ENCODE results near the gene ZNF786.
A peak's percentile ranks its signal among the peaks of the same experiment; 100 is the strongest.
"Not testable (repeated sequence)": the region's sequence is repeated elsewhere in the genome, so short reads cannot be mapped to it uniquely, and the experiment has no call there.

Gene ZNF786, protein sequence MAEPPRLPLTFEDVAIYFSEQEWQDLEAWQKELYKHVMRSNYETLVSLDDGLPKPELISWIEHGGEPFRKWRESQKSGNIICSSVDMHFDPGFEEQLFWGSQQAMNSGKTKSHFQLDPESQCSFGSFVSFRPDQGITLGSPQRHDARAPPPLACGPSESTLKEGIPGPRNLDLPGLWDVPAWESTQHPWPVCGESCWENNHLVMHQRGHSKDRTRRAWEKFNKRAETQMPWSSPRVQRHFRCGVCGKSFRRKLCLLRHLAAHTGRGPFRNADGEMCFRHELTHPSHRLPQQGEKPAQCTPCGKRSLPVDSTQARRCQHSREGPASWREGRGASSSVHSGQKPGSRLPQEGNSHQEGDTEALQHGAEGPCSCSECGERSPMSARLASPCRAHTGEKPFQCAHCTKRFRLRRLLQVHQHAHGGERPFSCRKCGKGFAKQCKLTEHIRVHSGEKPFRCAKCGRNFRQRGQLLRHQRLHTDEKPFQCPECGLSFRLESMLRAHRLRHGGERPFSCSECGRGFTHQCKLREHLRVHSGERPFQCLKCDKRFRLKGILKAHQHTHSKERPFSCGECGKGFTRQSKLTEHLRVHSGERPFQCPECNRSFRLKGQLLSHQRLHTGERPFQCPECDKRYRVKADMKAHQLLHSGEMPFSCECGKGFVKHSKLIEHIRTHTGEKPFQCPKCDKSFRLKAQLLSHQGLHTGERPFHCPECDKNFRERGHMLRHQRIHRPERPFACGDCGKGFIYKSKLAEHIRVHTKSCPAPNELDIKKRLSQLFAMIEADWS

GRCh38 chr7:149090397-149091195 is at the start of gene ZNF786:
TSS of gene ZNF786 (minus strand) at chr7:149090718. CDS start at chr7:149090640, 78 bp downstream.
- peak; percentile 92 to 94 for DNase-seq

GRCh38 chr7:149136118-149136517 is 45.6 kb upstream of the ZNF786 start:
- DNase-seq = no peak

- no peak for DNase-seq
Observed at GRCh38 chr7:149133028-149133710, 42.7 kb upstream of the ZNF786 start.

GRCh38 chr7:149130572-149131198 is 40.2 kb upstream of the ZNF786 start:
- DNase-seq = no peak

GRCh38 chr7:149126662-149127266 is 36.2 kb upstream of the ZNF786 start:
- peak; percentile 44 to 57 for DNase-seq

DNA sequence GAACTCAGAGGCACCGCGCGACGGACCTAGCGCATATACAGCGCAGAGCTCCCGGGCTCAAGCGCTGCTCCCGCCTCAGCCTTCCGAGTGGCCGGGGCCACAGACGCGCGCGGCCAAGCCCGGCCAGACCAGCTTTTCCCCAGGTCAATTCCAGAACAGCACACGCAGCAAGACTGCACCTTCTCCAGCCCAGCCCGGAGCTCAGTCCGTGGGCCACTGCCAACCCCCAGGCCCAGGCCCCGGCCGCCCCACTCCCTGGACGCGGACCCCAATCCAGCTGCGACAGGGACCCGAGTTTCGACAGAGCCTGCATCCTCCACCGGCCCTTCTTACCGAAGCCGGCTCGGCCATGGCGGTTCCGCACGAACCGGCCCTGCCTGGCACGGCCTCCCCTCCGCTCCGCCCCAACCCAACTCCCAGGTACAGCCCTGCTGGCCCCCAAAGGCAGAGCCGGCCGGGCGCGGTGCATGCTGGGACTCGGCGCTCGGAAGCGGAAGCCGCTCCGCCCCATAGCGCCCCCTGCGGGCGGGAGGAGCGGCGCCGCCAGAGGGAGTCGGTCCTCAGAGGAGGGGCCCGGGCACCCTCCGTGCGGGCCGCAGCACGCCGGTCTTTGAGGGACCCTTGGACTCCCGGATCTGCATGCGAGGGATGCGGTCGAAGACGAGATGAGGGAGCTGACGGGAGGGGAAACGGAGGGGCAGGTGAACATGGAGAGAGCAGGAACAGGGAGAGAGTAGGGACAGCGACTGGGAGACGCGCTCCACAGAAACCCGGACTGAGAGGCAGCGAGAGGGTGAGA is 35.5 kb upstream of the ZNF786 start, which contains the start of gene ZNF425:
ZNF425 (minus strand) TSS at position 462 of the 799 bp plus-strand sequence; CDS start at position 351, 111 bp downstream.
- peak; percentile 88 to 89 for DNase-seq

- DNase-seq = no peak
Observed at GRCh38 chr7:149125189-149125862, 34.8 kb upstream of the ZNF786 start.

DNA sequence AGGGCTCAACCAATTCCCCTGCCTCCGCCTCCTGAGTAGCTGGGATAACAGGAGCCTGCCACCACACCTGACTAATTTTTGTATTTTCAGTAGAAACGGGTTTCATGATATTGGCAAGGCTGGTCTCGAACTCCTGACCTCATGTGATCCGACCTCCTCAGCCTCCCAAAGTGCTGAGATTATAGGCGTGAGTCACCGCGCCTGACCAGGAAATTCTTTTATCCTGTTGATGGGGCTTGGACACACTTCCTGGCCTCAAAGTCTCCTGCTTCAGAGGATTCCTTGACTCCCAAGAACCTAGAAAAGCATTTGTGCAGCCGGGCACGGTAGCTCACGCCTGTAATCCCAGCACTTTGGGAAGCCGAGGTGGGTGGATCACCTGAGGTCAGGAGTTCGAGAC is 19.5 kb upstream of the ZNF786 start:
- DNase-seq = no peak

DNA sequence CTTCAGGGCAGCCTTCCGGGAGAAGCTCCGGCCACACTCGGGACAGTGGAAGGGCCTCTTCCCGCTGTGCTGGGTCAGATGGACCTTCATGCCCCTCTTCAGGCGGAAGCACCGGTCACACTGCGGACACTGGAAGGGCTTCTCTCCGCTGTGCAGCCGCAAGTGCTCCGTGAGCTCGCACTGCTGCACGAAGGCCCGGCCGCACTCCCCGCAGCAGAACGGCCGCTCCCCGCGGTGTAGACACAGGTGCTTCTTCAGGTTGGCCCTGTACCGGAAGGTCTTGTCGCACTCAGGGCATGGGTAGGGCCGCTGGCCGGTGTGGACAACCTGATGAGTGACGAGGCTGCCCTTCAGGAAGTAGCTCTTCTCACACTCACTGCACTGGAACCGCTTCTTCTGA is 14.2 kb upstream of the ZNF786 start:
- no peak for DNase-seq

GRCh38 chr7:149104214-149104613 is 13.7 kb upstream of the ZNF786 start:
- no peak for DNase-seq

- no peak for DNase-seq
Observed at GRCh38 chr7:149103424-149103823, 12.9 kb upstream of the ZNF786 start.

DNA sequence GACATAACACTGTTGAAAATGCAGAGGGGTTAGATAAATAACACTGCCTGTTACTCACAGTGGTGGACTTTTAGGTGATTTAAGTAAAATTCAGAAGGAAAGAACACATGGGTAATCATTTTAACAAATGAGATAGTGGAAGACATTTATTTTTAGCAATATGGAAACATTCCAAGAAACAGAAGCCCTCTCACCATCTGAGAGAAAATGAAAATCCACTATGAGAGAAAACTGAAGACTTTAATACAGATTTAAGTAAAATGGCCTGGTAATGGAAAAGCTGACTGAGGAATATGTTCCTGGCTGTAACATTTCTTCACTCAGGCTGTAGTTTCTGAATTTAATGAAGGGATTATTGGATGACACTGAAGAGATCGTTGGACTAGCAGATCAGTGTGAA is 12.1 kb upstream of the ZNF786 start:
- DNase-seq = no peak

GRCh38 chr7:149100821-149101220 is 10.3 kb upstream of the ZNF786 start:
- no peak for DNase-seq

DNA sequence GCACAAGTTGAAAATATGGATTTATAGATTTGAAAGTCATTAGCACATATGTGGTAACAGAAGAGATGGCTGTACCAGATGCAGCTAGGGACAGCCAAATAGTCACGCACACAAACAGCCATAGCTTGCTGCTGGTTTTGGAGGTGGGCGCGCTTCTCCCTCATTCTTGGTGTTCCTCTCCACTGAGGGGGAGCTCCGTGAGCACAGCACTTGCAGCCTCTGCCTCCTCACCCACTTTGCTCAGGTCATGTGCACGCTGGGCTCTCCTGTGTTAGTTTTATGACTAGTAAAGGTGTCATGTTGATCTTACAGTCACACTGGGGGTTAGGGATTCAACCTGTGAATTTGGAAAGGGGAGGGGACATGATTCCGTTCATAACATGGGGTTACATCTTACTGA is 8.5 kb upstream of the ZNF786 start:
- DNase-seq = no peak

DNA sequence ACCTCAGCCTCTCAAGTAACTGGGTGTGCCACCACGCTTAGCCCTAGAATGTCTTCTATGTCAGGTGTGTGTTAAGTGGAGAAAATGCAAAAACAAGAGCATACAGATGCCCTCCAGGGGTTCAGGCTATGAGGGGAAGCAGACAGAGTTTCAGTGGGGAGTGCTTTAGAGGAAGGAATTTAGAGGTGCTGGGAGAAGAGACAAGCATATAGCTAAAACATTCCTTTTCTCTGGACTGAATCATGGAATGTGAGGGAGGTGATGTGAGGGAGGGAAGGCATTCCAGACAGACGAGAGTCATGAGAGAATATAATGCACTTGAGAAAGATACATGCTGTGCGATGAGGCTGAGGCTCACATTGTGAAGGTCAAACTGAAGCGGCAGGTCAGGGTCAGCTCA is 6.6 kb upstream of the ZNF786 start:
- no peak for DNase-seq

DNA sequence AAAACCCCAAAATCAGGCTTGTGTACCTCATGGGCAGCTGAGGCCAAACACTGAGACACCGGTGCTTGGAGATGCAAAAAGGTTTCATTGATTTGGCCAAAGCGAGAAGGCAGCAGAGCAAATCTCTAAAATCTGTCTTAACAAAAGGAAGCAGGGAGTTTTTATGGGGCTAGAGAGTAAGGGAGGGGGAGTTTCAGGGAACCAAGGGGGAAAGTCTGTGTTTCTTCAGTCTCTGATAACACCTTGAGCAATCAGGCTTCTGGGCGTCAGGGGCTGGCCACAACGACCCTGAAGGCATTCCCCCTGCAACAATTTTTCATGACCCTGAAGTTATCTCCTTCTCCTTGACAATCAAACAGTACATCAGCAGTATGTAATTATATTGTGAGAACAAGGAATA is 2.7 kb upstream of the ZNF786 start:
- DNase-seq = no peak

- DNase-seq = not testable (repeated sequence)
Observed at GRCh38 chr7:149092244-149092643, 1.7 kb upstream of the ZNF786 start.

GRCh38 chr7:149087376-149087775 is 3.1 kb downstream of the ZNF786 start:
- DNase-seq = no peak

GRCh38 chr7:149085866-149086265 is 4.7 kb downstream of the ZNF786 start:
- no peak for DNase-seq

DNA sequence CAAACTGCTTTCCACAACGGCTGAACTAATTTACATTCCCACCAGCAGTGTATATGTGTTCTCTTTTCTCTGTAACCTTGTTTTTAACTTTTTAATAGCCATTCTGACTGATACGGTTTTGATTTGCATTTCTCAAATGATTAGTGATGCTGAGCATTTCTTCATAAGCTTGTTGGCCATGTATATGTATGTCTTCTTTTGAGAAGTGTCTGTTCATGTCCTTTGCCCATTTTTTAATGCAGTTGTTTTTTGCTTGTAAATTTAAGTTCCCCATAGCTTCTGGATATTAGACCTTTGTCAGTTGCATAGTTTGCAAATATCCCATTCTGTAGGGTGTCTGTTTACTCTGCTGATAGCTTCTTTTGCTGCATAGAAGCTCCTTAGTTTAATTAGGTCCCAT is 6.1 kb downstream of the ZNF786 start:
- DNase-seq = no peak
